CD4-positive, alpha-beta T cell treated with Interferon gamma for 1 hour (primary cell): ENCODE results near the gene STRA8.

Experiments used
- DNase-seq: peaks from one replicate; pipeline ENCODE4 v3.0.0-alpha.2; 2020

STRA8 gene

GRCh38 chr7:135233570-135233969, at the start of gene STRA8:
Gene STRA8 (plus strand): TSS chr7:135233838. CDS start chr7:135240525, 6,687 bp downstream.
- no peak for DNase-seq

GRCh38 chr7:135184254-135184841, 49.3 kb upstream of the STRA8 start:
- DNase-seq, result no peak

DNA sequence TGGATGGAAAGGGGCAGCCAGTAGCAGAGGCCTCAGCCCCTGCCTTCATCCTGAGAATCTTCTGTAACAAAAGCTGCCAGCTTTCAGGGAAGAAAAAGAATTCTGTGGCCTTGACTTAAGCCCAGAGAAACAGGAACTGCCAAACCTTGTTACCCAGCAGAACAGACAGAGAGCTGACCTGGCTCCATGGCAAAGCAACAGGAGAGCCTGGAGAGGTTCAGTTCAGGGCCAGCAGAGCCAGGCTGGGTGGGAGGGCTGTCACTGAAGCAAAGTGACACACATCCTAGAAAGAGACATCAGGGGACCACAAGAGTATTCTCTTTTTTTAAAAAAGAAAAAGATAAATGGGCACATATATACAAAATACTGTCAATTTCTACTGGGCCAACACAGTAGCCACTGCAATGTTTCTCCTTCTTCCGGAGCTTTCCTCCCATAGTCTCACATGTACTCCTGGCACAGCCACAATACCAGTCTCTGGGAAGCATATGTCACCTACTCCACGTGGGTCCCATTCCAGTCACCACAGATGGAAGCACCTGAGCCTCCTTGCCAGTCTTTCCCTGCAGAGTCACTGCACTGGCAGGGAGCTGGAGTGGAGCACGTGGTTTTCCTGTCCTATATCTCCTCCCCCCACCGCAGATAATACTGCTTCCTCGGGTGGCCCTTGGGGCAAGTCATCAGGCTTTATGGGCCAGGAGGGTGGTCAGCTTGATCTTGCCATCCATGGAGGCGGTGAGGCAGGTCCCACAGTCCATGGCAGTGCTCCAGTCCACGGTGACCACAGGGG, 48.0 kb upstream of the STRA8 start:
- DNase-seq, result no peak

GRCh38 chr7:135186261-135186540, 47.4 kb upstream of the STRA8 start:
- DNase-seq, result no peak

- DNase-seq, result no peak
Observed at GRCh38 chr7:135186841-135187253, 46.8 kb upstream of the STRA8 start.

DNA sequence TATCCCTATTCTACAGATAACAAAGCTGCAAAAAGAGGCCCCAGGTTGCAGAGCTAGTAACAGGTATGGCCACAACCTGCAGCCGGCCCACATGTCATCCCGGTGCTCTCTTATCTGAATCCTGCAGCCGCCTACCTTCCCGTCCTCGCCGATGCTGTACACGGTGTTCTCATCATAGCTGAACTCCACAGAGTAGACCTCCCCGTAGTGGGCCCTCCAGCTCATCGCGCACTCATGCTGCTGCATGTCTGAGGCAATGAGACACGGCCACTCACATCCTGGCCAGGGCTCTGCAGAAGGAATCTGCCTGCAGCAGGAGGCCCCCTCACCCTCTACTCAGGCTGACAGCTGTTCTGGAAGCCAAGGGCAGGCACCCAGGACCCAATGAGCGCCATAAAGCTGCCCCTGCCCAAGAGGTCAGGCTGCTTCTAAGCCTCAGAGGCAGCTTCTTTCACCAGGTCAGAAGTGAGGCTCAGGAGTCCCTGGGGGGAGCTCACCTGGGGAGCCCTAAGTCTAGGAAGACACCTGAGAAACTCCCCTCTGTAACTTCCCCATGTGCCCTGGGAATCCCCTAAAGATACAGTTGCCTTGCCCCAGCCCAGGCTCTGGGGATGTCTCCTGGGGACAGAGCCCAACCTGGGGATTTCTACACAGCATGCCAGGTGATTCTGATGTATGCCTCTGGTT, 45.2 kb upstream of the STRA8 start:
- no peak for DNase-seq

DNA sequence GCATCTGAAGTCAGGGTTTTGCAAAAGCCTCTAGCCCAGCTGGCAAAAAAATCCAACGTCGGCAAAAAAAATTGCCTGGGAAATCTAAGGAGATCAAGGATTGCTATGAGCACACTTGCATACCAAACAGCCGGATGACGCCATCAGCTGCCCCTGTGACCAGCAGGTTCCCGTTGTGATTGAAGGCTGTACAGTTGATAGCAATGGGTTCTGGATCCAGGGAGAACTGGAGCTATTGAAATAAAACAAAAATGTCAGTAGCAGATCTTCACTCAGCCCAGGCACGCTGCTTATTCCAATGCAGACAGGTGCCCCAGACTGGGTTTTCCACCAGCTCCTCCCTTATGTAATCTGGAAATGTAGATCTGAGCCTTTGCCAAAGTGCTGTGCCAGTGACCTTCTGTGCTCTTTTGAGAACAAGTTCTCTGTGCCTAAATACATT, 44.4 kb upstream of the STRA8 start:
- no peak for DNase-seq

GRCh38 chr7:135189961-135190360, 43.7 kb upstream of the STRA8 start:
- DNase-seq, result no peak

DNA sequence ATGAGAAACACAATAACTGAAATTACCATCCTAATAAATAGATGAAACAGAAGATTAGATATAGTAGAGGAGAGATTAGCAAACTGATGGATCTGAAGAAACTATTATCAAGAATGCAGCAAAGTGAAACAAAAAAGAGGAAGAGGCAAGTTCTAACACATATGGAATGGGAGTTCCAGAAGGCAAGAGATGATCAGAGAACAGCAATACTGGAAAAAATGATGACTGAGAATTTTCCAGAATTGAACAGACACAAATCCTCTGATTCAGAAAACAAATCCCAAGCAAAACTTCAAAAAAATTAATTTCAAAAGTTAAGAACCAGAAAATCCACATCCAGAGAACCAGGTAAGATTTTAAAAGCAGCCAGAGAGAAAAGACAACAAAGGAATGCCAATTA, 42.9 kb upstream of the STRA8 start:
- DNase-seq, result no peak

- DNase-seq, result no peak
Observed at GRCh38 chr7:135192914-135193536, 40.6 kb upstream of the STRA8 start.

DNA sequence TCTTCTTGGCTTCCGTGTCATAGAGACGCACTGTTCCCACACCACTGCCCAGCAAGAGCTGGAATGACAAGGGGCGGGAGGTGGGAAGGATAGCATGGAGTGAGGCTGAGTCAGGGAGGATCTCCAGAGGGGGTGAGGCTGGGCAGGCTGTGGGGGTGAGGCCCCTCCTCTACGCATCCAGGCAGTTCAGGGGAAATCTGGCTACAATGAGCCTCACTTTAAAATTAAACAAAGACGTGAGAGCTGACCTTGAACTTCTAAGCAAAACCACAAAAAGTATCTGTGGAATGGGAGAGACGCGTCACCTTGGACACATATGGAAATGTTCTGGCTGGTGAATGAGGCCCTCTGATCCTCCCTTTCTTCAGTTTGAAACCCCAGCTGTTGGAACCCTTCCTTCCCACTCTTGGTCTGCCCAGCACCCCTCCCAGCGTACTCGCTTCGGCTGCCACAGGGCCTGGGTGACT, 40.0 kb upstream of the STRA8 start:
- no peak for DNase-seq

DNA sequence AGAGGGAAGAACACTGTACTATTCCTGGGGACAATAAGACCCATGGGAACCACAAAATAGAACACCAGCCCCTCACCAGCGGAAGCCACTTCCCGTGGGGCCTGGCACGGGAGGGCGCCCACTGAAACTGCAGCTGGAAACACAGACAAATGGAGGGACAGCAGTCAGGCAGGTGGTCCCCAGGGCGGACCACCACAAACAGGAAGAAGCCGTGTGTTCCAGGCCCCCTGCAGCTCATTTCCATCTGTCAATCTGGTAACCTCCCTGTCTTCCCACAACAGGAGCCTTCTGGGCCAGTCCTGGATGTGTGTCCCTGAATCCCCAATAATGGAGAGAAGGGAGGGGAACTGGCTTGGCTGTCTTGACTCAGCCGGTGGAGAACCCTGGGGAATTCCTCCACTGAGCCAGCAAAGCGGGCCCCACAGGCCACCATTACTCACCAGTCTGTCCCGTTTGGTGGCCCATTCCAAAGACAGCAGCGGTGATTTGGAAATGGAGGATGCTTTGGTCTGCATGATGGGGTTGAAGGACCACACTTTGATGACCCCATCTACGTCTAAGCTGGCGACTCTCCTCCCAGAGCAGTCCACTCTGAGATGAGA, 39.0 kb upstream of the STRA8 start:
- DNase-seq, result no peak

- DNase-seq, result no peak
Observed at GRCh38 chr7:135195156-135195555, 38.5 kb upstream of the STRA8 start.

GRCh38 chr7:135195968-135196629, 37.5 kb upstream of the STRA8 start:
- DNase-seq, result no peak

- no peak for DNase-seq
Observed at GRCh38 chr7:135197343-135197742, 36.3 kb upstream of the STRA8 start.

DNA sequence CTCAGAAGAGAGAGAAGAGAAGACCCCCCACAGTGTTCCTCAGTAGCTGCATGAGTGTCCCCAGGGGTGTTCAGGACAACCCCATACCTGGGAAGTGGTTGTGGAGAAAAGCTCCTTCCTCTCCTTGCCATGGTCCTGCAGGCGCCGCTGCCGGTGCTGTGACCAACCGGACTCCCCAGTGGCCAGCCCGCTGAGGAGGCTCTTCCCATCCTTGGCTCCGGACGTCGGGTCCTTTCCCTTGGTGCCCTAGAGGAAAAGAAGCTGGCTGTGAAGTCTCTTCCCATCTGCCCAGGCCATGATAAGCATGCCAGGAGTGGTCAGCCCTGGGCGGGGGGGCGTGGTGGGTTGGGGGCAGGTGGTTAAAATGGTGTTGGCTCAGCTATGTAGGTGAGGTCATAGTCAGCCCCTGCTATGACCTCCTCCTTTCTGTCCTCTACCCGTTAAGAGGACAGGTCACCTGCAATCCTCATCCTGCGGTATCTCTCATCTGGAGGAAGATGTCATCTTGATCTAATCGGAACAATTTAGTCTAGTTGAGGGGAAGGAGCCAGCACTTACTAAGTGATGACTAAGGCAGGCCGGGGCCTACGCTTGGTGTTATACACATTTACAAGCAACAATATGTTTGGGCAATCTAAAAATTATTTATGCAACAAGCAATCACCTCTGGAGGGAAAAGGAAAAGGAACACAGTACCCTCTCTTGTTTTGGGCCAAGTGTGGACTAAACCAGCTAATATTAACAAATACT, 35.6 kb upstream of the STRA8 start:
- DNase-seq, result no peak

DNA sequence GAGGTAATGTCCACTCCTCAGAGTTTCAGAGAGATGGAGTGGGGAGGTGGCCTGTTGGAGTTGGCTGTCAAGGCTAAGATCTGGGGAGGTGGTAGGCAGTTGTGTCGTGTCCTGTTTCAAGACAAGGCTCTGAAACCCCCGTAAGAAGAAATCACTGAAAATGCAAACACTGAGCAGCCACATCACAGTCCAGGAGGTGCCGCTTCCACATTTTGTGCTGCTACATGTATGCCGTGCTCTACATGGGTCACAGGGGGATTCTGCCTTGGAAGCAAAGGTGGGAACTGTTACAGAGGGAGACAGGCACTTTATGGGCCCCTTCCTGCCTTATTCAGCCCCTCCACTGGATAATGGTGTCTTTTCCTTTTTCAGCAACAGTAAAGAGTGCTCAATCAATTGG, 34.2 kb upstream of the STRA8 start:
- no peak for DNase-seq

GRCh38 chr7:135200821-135201331, 32.8 kb upstream of the STRA8 start:
- DNase-seq, result no peak

DNA sequence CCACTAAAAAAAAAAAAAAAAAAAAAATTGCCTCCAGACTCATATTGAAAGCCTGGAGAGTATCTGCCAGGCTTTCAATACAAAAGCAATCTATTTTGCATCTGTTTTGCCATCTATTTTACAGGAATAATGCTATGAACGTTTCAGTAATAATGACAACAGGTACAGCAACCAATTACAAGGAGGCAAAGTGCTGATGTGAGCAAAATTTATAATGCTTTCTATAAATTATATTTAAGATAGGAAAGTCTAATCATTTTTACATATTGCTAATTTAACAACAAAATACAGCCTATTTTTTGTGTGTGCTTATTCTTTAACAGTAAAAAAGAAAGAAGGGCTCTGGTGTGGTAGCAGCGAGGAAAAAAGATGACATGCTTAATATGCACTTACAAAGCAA, 32.3 kb upstream of the STRA8 start:
- DNase-seq, result no peak

- no peak for DNase-seq
Observed at GRCh38 chr7:135204341-135204749, 29.3 kb upstream of the STRA8 start.

- no peak for DNase-seq
Observed at GRCh38 chr7:135204876-135205275, 28.8 kb upstream of the STRA8 start.

DNA sequence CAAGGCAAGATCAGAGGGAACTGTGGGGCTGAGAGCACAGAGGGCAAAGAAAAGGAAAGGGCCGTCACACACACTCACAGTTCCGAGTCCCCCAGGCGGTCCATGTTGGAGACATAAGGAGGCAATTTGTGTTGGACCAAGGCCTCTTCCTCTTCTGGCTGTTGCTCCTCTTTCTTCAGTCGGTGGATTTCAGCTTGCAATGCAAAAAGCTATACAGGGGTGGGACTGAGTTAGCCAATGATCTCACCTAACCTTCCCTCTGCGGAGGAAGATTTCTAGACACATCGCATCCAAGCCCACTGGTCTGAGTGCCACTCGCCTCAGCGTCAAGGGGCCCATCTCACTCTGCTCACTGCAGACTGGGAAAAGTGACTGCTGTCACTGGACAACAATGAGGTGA, 27.8 kb upstream of the STRA8 start:
- DNase-seq, result no peak
